Endothelial cell of hepatic sinusoid (primary cell): ENCODE results near the gene FAM149B1.
"Not testable (repeated sequence)": the region's sequence is repeated elsewhere in the genome, so short reads cannot be mapped to it uniquely, and the experiment has no call there.

Experiments
- in situ Hi-C: cut with HindIII; loops from 2 replicates; pipeline ENCODE4 v1.10.0; 2017; ENCODE audit warnings: low sequenced_read_pairs

Gene FAM149B1

DNA sequence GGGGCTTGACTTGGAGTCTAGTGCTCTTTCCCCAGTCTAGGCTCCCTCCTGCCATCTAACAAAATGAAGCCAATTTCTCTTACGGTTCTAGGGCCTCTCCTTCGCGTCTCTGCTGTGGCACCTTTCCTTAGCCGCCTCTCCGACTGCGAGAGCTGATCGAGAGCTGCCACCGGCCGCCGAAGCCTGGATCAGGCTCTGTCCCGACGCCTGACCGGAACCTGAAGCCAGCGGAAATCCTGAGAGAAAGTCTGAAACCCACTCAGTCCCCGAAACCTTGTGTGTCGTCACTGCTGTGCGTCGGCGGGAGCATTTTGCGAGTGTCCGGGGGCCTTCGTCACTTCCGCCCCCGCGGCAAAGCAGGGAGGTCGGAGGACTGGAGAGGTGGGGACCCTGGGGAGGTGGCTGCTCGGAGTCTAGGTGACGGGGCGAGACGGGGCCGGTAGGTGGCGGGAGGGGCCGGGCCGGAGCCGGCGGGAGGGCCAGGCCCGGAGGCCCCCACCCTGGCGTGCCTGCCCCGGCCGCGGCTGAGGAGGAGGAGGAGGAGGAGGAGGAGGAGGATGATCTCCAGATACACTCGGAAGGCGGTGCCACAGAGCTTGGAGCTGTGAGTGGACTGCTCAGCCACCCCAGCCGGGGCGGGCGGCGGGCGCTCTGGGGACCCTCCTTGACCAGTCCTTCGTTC, at the start of gene FAM149B1, which contains the start of gene ECD:
TSS of gene FAM149B1 (plus strand) at position 337 of the 682 bp plus-strand sequence. CDS start at position 558, 221 bp downstream.
TSS of gene ECD (minus strand) at position 226 of the 682 bp plus-strand sequence. CDS start 4,071 bp downstream, outside the sequence.
- in situ Hi-C loops = no loop called here

DNA sequence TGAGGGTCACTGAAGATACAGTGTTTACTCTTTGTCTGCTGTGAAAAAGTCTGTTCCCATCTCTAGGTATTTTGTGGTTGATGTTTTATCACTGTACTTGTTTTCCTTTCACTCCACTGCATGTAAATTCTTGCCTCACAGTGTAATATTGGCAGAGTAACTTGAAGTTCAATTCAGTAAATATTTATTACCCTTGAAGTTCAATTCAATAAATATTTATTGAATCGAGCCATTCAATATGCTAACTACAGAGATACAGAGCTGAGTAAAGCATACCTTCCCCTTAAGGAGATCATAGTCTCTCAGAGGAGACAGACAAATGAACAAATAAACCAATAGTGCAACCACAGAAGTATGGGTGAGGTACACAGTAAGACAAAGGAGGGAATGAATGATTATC, 48.5 kb upstream of the FAM149B1 start:
- in situ Hi-C loops = no loop called here

DNA sequence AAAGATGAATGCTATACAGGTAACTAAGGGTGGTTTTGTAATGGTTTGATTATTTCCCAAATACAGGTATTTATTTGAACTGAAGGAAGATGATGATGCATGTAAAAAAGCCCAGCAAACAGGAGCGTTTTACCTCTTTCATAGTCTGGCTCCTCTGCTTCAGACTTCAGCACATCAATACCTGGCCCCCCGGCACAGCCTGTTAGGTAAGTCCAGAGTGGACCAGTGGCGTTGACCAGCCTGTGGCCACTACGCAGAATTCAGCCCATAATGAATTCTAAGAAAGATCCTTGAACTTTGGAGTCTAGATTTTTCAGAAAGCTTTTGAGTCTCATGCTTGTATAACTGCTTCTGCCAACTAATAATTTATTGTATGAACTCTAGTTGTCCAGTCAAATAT, 48.0 kb upstream of the FAM149B1 start:
- in situ Hi-C loops = no loop called here

DNA sequence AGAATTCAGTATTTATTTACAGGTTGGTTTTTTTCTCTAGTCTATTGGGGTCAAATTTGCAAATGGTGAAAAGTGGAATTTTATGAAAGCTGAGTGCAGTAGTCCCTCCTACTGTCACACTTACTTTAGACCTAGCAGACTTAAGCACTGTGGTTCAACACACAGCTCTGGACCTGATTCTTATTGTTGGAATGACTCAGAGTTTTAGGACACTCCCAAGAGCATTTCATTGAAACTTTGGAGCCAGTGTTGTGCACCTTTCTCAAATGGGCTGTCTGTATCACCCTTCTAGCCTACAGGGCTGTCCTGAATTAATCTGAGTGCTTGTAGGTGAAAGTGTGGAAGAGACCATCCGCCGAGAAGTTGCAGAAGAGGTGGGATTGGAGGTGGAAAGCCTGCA, 41.6 kb upstream of the FAM149B1 start:
- in situ Hi-C loops = no loop called here

DNA sequence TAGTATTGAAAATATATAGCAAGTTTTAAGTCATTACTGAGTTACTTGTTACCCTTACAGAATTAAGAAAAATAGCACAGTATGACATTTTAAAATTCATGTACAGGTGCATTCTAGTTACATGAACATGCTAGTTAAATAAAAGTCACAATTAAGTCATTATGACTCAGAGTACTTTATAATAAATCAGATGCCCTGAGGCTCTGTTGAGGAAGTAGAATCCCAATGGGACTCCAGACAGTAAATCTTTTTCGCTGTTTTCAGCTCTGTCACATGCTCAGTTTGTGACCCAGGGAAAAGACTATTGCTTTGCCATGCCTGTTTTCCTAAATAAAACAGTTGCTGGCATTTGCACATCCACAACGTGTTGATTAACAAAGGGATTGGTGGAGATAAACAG, 36.6 kb upstream of the FAM149B1 start:
- in situ Hi-C loops = no loop called here

DNA sequence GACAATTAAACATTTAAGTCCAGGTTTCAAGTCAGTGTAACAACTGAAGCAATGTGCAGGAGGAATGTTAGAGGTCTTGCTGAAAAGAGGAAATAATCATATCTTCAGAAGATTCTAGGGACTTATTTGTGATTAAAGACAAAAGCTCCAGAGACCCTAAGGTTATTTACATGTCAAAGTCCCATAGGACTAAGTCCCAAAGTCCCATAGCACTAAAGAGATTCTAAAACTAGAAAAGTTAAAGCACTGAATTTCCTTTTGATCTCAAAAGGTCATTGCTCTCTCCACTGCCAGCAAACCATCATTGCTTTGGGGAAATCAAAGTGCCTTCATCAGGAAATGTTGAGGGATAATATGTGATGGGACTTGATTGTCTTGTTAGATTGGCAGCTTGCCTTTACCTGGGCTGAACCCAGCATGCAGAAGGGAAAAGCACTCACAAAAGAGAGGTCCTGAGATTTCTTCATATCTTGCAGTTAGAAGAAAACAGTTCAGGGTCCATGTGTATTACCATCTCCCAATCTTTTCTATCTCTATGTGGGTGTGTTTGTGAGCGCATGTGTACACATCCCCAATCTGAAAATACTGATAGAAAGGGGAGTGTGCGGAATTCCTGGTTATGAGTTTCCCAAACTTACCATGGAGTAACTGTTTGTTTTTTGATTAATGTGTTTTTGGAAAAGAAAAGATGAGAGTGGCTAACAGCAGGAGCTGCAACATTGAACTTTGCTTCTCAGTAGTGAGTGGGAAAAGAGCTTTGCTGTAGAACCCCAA, 35.8 kb upstream of the FAM149B1 start:
- in situ Hi-C loops = no loop called here

DNA sequence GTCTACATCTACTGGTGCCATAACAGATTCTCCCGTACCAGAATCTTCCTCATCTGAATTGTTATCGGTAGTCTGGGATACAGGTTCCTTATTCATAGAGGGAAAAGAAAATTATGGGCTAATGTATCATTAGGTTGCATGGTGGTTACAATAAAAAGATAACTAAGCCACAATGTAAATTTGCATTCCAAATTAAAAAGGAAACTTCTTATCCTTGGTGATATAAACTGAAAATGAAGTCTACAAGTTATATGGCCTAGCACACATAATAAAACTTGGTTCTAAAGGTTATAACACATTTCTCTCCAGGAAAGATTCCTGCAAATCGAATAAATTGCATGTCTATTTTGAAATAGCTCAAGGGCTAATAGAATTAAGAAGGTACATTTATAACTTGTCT, 33.2 kb upstream of the FAM149B1 start:
- in situ Hi-C loops = loop anchor here (5.0 kb wide), 1 partner anchor 37 kb away; the partner anchor contains the start of gene P4HA1

DNA sequence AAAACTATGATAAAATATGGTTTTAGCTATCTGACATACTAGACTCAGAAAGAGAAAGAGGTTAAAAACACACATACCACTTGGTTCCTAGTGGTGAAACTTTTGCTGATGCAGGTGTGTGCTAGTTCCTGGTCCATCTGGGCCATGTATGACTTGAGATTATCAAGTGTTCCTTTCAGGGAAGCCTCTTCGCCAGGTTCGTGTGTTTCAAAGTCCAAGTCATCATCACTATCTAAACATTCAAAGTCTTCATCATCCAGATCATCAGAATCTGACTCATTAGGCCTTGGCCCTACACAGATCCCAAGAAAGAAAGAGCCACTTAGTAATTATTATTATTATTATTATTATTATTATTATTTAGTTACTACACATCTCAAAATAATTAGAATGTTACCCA, 31.3 kb upstream of the FAM149B1 start:
- in situ Hi-C loops = loop anchor here (5.0 kb wide), 1 partner anchor 39 kb away; the partner anchor contains the start of gene P4HA1

DNA sequence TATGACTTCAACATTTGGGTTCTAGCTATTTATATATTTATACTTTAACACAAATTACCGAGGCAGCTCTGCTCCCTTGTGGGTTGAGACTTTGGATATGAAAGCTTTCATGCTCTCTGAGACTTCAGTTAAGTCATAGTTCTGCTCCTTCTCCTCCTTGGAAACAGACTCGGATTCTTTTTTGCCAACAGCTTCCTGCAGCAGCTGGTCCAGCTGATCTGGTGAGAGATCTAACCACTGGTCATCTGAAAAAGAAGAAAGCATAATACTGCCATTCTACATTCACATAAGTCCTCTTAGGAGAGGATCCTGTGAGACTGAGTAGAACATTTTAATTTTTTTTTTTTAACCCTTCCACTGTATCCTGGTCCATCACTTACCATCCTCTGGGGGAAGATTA, 28.7 kb upstream of the FAM149B1 start:
- in situ Hi-C loops = loop anchor here (5.0 kb wide), 1 partner anchor 42 kb away; the partner anchor contains the start of gene P4HA1

DNA sequence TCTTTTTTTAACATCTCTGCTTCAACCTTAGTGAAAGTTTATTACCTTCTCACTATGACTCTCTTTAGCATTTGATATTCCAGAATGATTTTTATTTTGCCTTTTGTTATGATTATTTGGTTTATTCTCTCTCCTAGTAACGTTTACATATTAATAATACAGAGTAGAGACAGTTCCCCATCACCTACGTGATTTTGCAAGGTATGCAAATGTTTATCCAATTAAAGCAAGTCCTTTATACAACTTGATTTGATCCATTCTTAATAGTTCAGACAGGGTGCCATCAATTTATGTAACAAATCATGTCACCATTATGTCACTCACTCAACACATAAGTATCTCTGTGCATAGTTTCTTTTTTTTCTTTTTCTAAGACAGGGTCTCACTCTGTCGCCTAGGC, 26.3 kb upstream of the FAM149B1 start:
- in situ Hi-C loops = no loop called here

DNA sequence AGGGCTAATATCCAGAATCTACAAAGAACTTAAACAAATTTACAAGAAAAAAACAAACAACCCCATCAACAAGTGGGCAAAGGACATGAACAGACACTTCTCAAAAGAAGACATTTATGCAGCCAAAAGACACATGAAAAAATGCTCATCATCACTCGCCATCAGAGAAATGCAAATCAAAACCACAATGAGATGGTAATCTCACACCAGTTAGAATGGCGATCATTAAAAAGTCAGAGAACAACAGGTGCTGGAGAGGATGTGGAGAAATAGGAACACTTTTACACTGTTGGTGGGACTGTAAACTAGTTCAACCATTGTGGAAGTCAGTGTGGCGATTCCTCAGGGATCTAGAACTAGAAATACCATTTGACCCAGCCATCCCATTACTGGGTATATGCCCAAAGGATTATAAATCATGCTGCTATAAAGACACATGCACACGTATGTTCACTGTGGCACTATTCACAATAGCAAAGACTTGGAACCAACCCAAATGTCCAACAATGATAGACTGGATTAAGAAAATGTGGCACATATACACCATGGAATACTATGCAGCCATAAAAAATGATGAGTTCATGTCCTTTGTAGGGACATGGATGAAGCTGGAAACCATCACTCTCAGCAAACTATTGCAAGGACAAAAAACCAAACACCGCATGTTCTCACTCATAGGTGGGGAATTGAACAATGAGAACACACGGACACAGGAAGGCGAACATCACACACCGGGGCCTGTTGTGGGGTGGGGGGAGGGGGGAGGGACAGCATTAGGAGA, 17.1 kb upstream of the FAM149B1 start:
- in situ Hi-C loops = not testable (repeated sequence)

DNA sequence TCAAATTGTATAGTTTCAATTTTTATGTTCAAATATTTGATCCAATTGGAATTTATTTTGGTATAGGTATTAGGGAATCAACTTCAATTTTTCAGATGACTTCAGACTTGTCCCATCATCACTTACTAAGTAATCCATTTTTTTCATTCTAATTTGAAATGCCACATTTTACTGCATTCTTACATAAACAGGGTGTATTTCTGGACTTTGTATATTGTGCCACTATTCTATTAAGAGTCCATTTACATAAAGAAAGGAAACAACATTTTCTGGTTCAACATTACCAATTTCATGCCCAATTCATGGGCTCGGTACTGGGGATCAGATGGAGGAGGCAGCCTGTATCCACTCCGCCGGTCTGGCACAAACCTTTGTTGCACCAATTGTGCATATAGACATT, 15.9 kb upstream of the FAM149B1 start:
- in situ Hi-C loops = no loop called here

DNA sequence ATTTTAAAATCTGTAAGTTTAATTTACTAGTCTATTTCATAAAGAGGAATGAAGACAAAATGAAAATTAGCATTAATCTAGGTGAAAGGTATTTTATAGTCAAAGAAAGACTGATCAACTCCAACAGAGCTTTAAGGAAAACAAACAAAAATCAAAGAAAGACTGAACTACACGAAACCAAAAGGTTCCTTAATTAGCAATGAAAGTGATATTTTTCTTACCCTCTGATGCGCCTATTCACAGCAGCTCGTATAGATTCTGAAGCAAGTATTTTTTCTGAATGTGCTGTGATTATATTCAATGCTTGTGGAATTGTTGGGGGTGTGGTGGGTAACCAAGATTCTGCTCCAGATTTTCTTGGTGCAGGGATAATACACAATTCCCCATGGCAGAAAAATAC, 11.9 kb upstream of the FAM149B1 start:
- in situ Hi-C loops = no loop called here

DNA sequence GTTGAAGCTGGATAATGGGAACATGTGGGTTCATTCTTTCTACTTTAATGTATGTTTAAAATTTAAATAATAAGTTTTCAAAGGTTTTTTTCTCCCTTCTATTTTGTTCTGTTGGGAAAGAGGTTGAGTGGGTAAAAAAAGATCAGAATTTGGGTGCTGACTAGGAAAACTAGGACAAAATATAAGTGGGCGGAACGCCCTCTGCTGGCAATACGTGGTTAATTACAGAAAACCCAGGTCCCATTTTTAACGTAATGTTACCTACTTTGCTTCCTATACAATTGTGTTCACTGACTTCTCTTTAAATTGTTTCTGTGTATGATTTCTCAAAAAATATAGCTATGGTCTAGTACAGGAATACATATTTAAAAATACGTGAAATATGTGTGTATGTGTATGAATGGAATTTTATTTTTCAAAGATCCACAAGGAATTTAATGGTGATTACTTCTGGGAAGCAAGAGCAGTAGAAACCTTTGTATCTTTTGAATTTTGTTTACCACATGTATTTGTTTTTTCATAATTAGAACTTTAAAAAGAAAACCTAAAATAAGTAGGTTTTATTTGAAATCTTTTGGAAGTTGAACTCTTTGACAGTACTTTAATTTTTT, 8.8 kb upstream of the FAM149B1 start:
- in situ Hi-C loops = no loop called here

DNA sequence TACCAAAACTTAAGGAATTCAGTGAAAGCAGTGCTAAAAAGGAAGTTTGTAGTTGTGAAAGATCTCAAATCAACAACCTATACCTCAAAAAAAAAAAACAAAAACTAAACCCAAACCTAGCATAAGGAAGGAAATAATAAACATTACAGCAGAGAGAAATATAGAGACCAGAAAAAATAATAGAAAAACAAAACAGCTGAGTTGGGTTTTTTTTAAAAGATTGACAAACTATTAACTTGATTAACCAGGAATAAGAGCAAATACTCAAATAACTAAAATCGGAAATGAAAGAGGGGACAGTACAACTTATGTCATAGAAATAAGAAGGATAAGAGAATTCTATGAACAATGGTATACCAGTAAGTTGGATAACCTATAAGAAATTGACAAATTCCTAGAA, 6.8 kb upstream of the FAM149B1 start:
- in situ Hi-C loops = loop anchor here (5.0 kb wide), 1 partner anchor 54 kb away; no protein-coding TSS in a partner anchor

DNA sequence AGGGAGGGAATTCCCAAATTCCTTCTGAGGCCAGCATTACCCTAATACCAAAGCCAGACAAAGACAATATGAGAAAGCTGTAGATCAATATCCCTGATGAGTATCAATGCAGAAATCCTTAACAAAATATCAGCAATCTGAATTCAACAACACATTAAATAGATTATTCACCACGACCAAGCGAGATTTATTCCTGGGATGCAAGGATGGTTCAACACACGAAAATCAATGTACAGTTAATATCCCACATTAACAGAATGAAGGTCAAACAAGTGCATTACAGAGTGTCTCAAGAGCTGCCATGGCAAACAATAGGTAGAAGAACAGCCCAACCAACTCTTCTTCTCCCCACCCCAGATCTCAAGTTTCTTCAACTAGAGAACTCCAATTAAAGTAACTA, 6.3 kb upstream of the FAM149B1 start:
- in situ Hi-C loops = loop anchor here (5.0 kb wide), 1 partner anchor 54 kb away; no protein-coding TSS in a partner anchor

DNA sequence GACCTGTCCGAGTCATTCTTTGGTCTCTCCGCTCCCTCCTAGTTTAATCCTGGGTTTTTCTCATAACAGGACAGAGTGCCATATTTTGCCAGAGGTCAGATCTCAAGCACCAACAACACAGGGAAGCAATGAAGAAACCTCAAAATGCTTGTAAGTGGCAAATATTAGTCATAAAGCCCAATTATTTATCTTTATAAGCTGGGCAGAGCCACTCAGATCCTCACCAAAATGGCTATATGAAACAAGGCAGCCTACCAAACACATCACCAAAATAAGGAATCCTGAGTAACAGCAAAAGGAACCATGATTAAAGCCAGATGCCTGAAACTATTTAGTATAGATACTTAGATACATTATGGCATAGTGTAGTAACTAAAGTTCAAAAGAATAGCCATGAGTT, 4.8 kb upstream of the FAM149B1 start:
- in situ Hi-C loops = loop anchor here (5.0 kb wide), 1 partner anchor 56 kb away; no protein-coding TSS in a partner anchor

DNA sequence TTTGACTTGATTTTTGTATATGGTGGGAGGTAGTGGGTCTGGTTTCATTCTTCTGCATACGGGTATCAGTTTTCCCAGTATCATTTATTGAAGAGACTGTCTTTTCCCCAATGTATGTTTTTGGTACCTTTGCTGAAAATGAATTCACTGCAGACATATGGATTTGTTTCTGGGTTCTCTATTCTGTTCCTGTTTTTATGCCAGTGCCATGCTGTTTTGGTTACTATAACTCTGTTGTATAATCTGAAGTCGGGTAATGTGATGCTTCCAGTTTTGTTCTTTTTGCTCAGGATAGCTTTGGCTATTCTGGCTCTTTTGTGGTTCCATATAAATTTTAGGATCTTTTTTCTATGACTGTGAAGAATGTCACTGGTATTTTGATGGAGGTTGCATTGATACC, 947 bp upstream of the FAM149B1 start:
- in situ Hi-C loops = no loop called here

DNA sequence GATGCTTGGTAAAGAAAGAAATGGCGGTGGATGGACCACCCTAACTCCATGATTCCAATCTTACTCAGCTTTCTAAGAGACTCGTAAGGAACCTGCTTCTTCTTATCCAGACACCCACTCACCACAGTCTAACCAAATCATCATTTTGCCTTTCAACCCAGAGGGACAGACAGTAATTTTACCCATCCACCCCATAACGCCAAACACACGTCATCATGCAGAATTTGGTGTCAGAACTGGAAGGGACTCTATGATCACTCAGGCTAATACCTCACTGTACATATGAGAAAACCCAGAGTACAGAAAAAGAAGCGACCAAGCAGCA, 499 bp upstream of the FAM149B1 start:
- in situ Hi-C loops = no loop called here

DNA sequence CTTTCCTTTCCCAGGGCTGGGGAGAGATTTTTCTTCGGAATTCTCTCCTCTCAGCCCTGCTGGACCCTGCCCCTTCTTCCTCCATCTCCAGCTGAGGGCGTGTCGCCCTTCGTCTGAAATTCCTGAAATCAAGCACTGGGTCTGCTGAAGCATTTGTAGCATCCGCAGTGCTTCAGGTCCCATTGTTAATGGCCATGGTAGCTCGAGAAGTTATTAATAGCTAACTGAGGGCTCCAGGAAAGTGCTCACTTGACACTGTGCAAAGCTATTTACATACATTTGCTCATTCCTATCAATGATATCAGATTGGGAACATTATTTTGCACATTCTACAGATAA, 515 bp downstream of the FAM149B1 start:
- in situ Hi-C loops = no loop called here

DNA sequence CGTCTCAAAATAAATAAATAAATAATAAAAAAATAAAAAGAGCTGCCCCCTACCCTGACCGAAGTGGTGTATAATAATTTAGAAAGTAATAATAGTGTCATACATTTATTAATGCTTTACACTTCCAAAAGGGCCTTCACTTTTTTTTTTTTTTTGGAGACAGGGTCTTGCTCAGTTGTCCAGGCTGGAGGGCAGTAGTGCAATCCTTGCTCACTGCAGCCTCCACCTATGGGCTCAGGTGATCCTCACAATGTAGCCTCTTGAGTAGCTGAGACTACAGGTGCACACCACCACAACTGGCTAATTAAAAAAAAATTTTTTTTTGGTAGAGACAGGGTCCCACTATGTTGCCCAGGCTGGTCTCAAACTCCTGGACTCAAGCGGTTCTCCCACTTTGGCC, 1.4 kb downstream of the FAM149B1 start:
- in situ Hi-C loops = no loop called here
